NCI-H2107 treated with DMSO at 0.1 percent for 48 hours (cell line): Measurements from ENCODE around the gene PPP1R8.

ENCODE experiments used
- DNase-seq: peaks from one replicate; lab custom pipeline; 2025; ENCODE audit not compliant: unreplicated experiment; lab: John Stamatoyannopoulos, UW

Gene PPP1R8

DNA sequence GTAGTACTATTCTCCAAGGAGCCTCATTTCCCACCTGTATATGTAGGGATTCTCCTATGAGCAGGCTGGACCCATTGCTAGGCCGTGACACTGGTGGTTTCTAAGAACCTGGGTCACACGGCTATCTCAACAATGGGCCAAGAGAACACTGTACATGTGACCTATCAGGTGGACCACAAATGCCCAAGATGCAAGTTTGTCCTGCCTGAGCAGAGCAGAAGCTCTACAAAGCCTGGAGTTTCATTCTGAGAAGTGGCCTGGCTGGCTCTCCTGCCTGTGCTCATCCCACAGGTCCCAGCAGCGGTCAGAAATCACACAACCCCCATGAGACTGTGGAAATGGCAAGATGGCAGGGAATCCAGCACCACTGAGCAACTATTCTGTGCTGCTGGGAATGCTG is 58.9 kb downstream of the PPP1R8 start:
- DNase-seq: no peak

DNA sequence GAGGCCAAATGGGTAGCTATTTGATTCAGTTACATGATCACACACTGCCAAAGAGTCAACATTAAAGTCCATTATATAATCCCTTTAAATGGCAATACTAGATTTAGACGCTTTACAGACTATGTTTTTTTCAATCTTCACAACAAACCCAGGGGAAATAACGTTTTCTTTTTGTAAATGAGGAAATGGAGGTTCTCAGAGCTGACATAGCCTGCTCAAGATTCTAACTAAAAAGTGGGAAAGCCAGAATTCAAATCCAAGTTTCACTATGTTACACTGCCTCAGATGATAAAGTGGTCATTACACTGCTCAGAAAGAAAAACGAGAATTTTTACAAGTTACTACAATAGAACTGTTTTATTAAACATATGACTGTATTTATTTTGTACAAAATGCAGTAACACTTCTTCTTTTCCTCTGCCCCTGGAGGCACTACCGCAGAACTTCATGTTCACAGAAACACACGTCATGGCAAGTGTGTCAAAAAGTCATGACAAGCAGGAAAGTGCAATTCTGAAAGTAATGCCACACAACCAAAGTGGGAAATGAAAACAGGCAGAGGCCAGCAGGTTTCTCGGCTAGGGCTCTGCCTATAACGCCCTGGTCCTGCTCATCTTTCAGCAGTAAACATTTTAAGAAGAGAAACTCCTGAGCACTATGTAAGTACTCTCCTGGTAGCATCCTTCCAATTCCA is 60.8 kb downstream of the PPP1R8 start:
- DNase-seq: no peak

DNA sequence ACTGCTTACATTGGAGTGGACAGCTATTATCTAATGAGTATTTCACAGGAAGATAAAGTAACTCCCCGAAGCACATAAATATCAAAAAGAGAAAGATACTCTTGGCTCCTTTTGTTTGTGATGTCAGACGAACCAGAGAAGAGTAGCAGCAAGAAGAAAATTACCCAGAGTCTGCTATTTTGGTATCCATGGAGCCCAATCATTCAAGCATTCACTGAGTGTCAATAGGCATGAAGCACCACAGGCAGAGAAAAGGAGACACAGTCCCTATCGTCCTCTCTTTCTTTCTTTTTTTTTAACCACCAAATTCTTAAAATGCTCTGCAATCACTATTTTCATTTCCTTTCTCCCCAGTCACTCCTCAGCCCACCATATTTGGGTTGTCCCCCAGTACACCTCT is 63.9 kb downstream of the PPP1R8 start:
- no peak for DNase-seq
